K562 (cell line): ENCODE measurements around the gene GPR107. TPM values are rescaled to one million over a fixed set of nuclear protein-coding genes. Genes with fewer than 3 reads are reported as not detected.
"Not testable (repeated sequence)": the region's sequence is repeated elsewhere in the genome, so short reads cannot be mapped to it uniquely, and the experiment has no call there.

Experiments
- ATAC-seq: fragments of 200-7000 bp; cut with Tn5 transposase; 3 replicates; pipeline ENCODE4 v1.9.1; 2020; ENCODE audit warnings: moderate library complexity
- BruUV-seq: library from RNA; stranded (reverse); fragments of 400-500 nt; replicated peaks from 2 replicates; lab custom pipeline; 2021; lab: Mats Ljungman, UMichigan
- CTCF ChIA-PET: fragments of 300-600 bp; formaldehyde crosslinking; extraction: SDS; loops from one replicate; lab custom pipeline; 2021; ENCODE audit warnings: low intra/inter-chr PET ratio; lab: Yijun Ruan, JAX
- POLR2A ChIA-PET: fragments of 300-600, 350-650 bp; sonication (Branson Sonifier 250); formaldehyde crosslinking; extraction: SDS; loops from one replicate; lab custom pipeline; 2021; ENCODE audit warnings: antibody characterized with exemption, inconsistent platforms; lab: Yijun Ruan, JAX
- DNase-seq, 4 experiments: peaks; one replicate each; pipeline versions ENCODE4 v3.0.0 to v3.0.0-alpha.2; 2011 to 2018; ENCODE audit warnings: low spot score in 3 of 4, mixed read lengths in 3 of 4; ENCODE audit errors: extremely low read depth in 1 of 4
- FAIRE-seq: peaks from 2 replicates; lab custom pipeline; 2011; peaks lifted over from hg19 to GRCh38; lab: Jason Lieb, UNC
- H2AFZ ChIP-seq: 2 replicates; pipeline ENCODE4 v1.6.0; 2011; ENCODE audit warnings: low read depth, low read length, control low read depth, inconsistent platforms
- H3K27ac ChIP-seq: fragments of 200-600 bp; 3 replicates; pipeline ENCODE4 v1.8.0; 2011; ENCODE audit warnings: low read depth, mild to moderate bottlenecking, control low read depth, inconsistent platforms, low read length, moderate library complexity, mixed read lengths; ENCODE audit errors: extremely low read depth
- H3K27me3 ChIP-seq, 2 experiments: fragments of 300-600 bp in 1 of 2; 2 replicates in 1 of 2; 3 replicates in 1 of 2; pipeline versions ENCODE4 v1.6.0 to v1.8.0; 2011; ENCODE audit warnings: inconsistent platforms in 2 of 2, low read length in 2 of 2, mild to moderate bottlenecking in 1 of 2, mixed read lengths in 1 of 2, moderate library complexity in 1 of 2; ENCODE audit not compliant: control insufficient read depth in 2 of 2, insufficient read depth in 2 of 2
- H3K36me3 ChIP-seq: fragments of 300-600 bp; 3 replicates; pipeline ENCODE4 v1.8.0; 2011; ENCODE audit warnings: mild to moderate bottlenecking, low read length, inconsistent platforms; ENCODE audit not compliant: control insufficient read depth, insufficient read depth
- H3K4me1 ChIP-seq, 2 experiments: fragments of 200-600 bp in 1 of 2; replicated peaks in 1 of 2; 2 replicates in 1 of 2; 3 replicates in 1 of 2; pipeline versions ENCODE4 v1.5.1 to v1.8.0; 2011; ENCODE audit warnings: inconsistent platforms in 2 of 2, low read length in 2 of 2, mild to moderate bottlenecking in 1 of 2, mixed read lengths in 1 of 2, moderate library complexity in 1 of 2; ENCODE audit not compliant: control insufficient read depth in 2 of 2, insufficient read depth in 2 of 2
- H3K4me2 ChIP-seq: 2 replicates; pipeline ENCODE4 v1.6.1; 2011; ENCODE audit warnings: low read length, control low read depth, inconsistent platforms, mixed read lengths; ENCODE audit not compliant: insufficient read depth
- H3K4me3 ChIP-seq: fragments of 200-600 bp; sonication (generic), shearing (Covaris generic); 2 replicates; pipeline ENCODE4 v1.5.1; 2016; ENCODE audit warnings: control low read depth, inconsistent platforms
- H3K79me2 ChIP-seq: fragments of 200-600 bp; 3 replicates; pipeline ENCODE4 v1.8.0; 2011; ENCODE audit warnings: low read length, inconsistent platforms; ENCODE audit not compliant: control insufficient read depth, insufficient read depth
- H3K9ac ChIP-seq, 2 experiments: 2 replicates each; pipeline versions ENCODE4 v1.6.0 to v1.6.1; 2011; ENCODE audit warnings: low read depth in 2 of 2, low read length in 2 of 2, control low read depth in 1 of 2, inconsistent platforms in 1 of 2, mild to moderate bottlenecking in 1 of 2, mixed read lengths in 1 of 2; ENCODE audit not compliant: insufficient read depth in 1 of 2
- H3K9me1 ChIP-seq: one replicate; pipeline ENCODE4 v1.6.0; 2011; ENCODE audit warnings: inconsistent platforms, mild to moderate bottlenecking, low read length, moderate library complexity; ENCODE audit not compliant: control insufficient read depth, insufficient read depth
- H3K9me3 ChIP-seq: replicated peaks from 2 replicates; pipeline ENCODE4 v1.5.1; 2011; ENCODE audit warnings: low read depth, low read length, inconsistent platforms; ENCODE audit not compliant: control insufficient read depth, insufficient read depth
- H4K20me1 ChIP-seq: replicated peaks from 2 replicates; pipeline ENCODE4 v1.6.1; 2011; ENCODE audit warnings: low read length, inconsistent platforms, mixed read lengths; ENCODE audit not compliant: control insufficient read depth, insufficient read depth
- ETV6 ChIP-seq, 3 experiments: fragments of 150-350 bp in 1 of 3; sonication (generic) in 1 of 3; formaldehyde crosslinking in 1 of 3; IDR thresholded peaks; 2 replicates each; pipeline versions ENCODE4 v1.6.1 to v1.8.0; 2014 to 2022; ENCODE audit warnings: borderline replicate concordance in 2 of 3, low read depth in 2 of 3, antibody characterized with exemption in 1 of 3, low read length in 1 of 3, mild to moderate bottlenecking in 1 of 3, missing genetic modification reagents in 1 of 3
- LCOR ChIP-seq: sonication (generic); formaldehyde crosslinking; IDR thresholded peaks from 2 replicates; pipeline ENCODE4 v1.8.0; 2022; ENCODE audit warnings: mild to moderate bottlenecking, missing genetic modification reagents
- MAFF ChIP-seq: IDR thresholded peaks from 2 replicates; pipeline ENCODE4 v1.6.1; 2012; ENCODE audit warnings: low read length, improper control_type of control experiment
- NEUROD1 ChIP-seq: fragments of 150-350 bp; IDR thresholded peaks from 2 replicates; pipeline ENCODE4 v1.6.1; 2014; ENCODE audit warnings: borderline replicate concordance, low read length, low read depth; ENCODE audit not compliant: partially characterized antibody
- PHTF2 ChIP-seq: fragments of 250-450 bp; sonication (Bioruptor Pico); IDR thresholded peaks from 2 replicates; pipeline ENCODE4 v1.5.0; 2021; ENCODE audit warnings: mild to moderate bottlenecking
- SIX5 ChIP-seq, 2 experiments: IDR thresholded peaks; 2 replicates each; pipeline ENCODE4 v1.6.1; 2011; ENCODE audit warnings: low read length in 2 of 2, borderline replicate concordance in 1 of 2, low read depth in 1 of 2, mild to moderate bottlenecking in 1 of 2, moderate library complexity in 1 of 2; ENCODE audit not compliant: insufficient read depth in 1 of 2
- SLC30A9 ChIP-seq: fragments of 250-450 bp; sonication (Bioruptor Pico); IDR thresholded peaks from 2 replicates; pipeline ENCODE4 v1.8.0; 2022; ENCODE audit warnings: mild to moderate bottlenecking, moderate library complexity
- SREBF1 ChIP-seq: fragments of 150-350 bp; IDR thresholded peaks from 2 replicates; pipeline ENCODE4 v1.6.1; 2014; ENCODE audit warnings: antibody characterized with exemption, low read depth, low read length, borderline replicate concordance
- TCFL5 ChIP-seq: fragments of 250-450 bp; sonication (Bioruptor Pico); conservative IDR thresholded peaks from 2 replicates; pipeline ENCODE4 v1.6.1; 2021; ENCODE audit warnings: mild to moderate bottlenecking, moderate library complexity, matching md5 sums
- ZNF282 ChIP-seq: sonication (generic); formaldehyde crosslinking; IDR thresholded peaks from 2 replicates; pipeline ENCODE4 v1.8.1; 2023; ENCODE audit warnings: missing genetic modification reagents
- ZNF445 ChIP-seq: fragments of 250-450 bp; sonication (Bioruptor Pico); IDR thresholded peaks from 2 replicates; pipeline ENCODE4 v1.4.0; 2020; ENCODE audit warnings: low read depth, mild to moderate bottlenecking, moderate library complexity
- WGBS: fragments of 100-300 bp; shearing (Covaris generic); methylation state at CpG from one replicate; pipeline ENCODE4 v1.1.6; 2016; ENCODE audit warnings: low coverage, mixed read lengths; ENCODE audit not compliant: insufficient coverage; ENCODE audit errors: missing lambda C conversion rate; 5-methylcytosine and 5-hydroxymethylcytosine counted together
- in situ Hi-C: fragments of 300-500 bp; cut with MboI; formaldehyde crosslinking; loops from 4 replicates; pipeline ENCODE4 v1.15.0; 2018; ENCODE audit warnings: inconsistent platforms, mixed read lengths
- intact Hi-C: fragments of 100-400 bp; cut with micrococcal nuclease; formaldehyde crosslinking; loops from 2 replicates; pipeline ENCODE4 v1.14.2; 2022
- polyA plus RNA-seq, 8 experiments: library from polyadenylated mRNA; depleted of rRNA in 4 of 8; stranded (reverse) in 5 of 8; unstranded in 3 of 8; fragments of >200 nt; fragmentation: Nextera tagmentation in 2 of 8; fragmentation: Illumina TruSeq in 1 of 8; extraction: Ambion mirVana in 2 of 8; extraction: Trizol in 1 of 8; gene quantifications; 2 replicates each; pipeline versions ENCODE4 v1.2.1 to v1.2.3, GENCODE V29; 2011 to 2014; ENCODE audit warnings: inconsistent platforms in 1 of 8, missing spikeins in 1 of 8
- total RNA-seq, 7 experiments: library from RNA; depleted of rRNA in 6 of 7; stranded (reverse); fragments of >200 nt in 6 of 7; fragmentation: Illumina TruSeq in 2 of 7; extraction: Trizol in 2 of 7; gene quantifications; 2 replicates each; pipeline versions ENCODE4 v1.2.1 to v1.2.3, GENCODE V29; 2011 to 2021; ENCODE audit warnings: low replicate concordance in 1 of 7
- TF ChIP-seq, protein P1 (sequence below): IDR thresholded peaks from 2 replicates; pipeline ENCODE4 v1.6.1; 2012; ENCODE audit warnings: low read depth, low read length, improper control_type of control experiment, borderline replicate concordance

Gene GPR107
- total and polyA plus RNA-seq, 9 of the 15 experiments (the other 6 are each of a cell fraction or from before 2014, with no cell fraction given): 3.2 to 34.6 (median 14.4) TPM

- H3K4me3 ChIP-seq, H3K27ac ChIP-seq, H4K20me1 ChIP-seq, H3K9me1 ChIP-seq, DNase-seq, H2AFZ ChIP-seq, H3K36me3 ChIP-seq, FAIRE-seq, intact Hi-C loops, POLR2A ChIA-PET, H3K79me2 ChIP-seq, H3K9me3 ChIP-seq, H3K4me2 ChIP-seq, H3K4me1 ChIP-seq, ATAC-seq, H3K27me3 ChIP-seq, H3K9ac ChIP-seq, in situ Hi-C loops, BruUV-seq: not testable (repeated sequence)
- 73% methylated on average over 7 of the region's 8 CpGs for WGBS
- CTCF ChIA-PET: interaction anchor here (0.6 kb wide), 1 partner anchor 12 kb away, joined by 7 read pairs; no protein-coding TSS in a partner anchor
Measured at GRCh38 chr9:130017510-130017909, 36.2 kb upstream of the GPR107 start.

- no peaks in the 10 kb centered on the region for H3K36me3 ChIP-seq
- CTCF ChIA-PET: interaction anchor here (0.6 kb wide), 1 partner anchor 11 kb away, joined by 7 read pairs; no protein-coding TSS in a partner anchor
- H3K27me3 ChIP-seq: no peaks in the 10 kb centered on the region
- no peak overlapping the region for H3K27ac ChIP-seq
- FAIRE-seq: no peak
- no peak overlapping the region for H3K9ac ChIP-seq
- intact Hi-C loops: no loop called here
- 66% methylated on average over 4 of the region's 4 CpGs for WGBS
- no peaks in the 10 kb centered on the region for H3K4me1 ChIP-seq
- POLR2A ChIA-PET: no interaction called here
- H3K9me3 ChIP-seq: no peaks in the 10 kb centered on the region
- H3K4me2 ChIP-seq: no peak overlapping the region
- no peak for ATAC-seq
- H2AFZ ChIP-seq: no peak overlapping the region
- no TSS peak for BruUV-seq
- H3K9me1 ChIP-seq: no peaks in the 10 kb centered on the region
- in situ Hi-C loops: no loop called here
- TF ChIP-seq, protein P1, sequence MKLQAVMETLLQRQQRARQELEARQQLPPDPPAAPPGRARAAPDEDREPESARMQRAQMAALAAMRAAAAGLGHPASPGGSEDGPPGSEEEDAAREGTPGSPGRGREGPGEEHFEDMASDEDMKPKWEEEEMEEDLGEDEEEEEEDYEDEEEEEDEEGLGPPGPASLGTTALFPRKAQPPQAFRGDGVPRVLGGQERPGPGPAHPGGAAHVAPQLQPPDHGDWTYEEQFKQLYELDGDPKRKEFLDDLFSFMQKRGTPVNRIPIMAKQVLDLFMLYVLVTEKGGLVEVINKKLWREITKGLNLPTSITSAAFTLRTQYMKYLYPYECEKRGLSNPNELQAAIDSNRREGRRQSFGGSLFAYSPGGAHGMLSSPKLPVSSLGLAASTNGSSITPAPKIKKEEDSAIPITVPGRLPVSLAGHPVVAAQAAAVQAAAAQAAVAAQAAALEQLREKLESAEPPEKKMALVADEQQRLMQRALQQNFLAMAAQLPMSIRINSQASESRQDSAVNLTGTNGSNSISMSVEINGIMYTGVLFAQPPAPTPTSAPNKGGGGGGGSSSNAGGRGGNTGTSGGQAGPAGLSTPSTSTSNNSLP: no peak
- TF ChIP-seq SLC30A9 (CRISPR knock-in tag) (no peak), TCFL5 (no peak), LCOR (CRISPR knock-in tag) (no peak), PHTF2 (CRISPR knock-in tag) (no peak), SREBF1 (no peak), NEUROD1 (no peak), ZNF445 (CRISPR knock-in tag) (no peak), SIX5 (IDR thresholded peaks at IDR 0.05; ENCODE audit: borderline replicate concordance in 1 of 2, insufficient read depth in 1 of 2, low read depth in 1 of 2, low read length in 2 of 2) (no peak), ZNF282 (CRISPR knock-in tag) (no peak), ETV6 (IDR thresholded peaks at IDR 0.05; ENCODE audit: borderline replicate concordance in 1 of 2, low read depth in 2 of 2, low read length in 1 of 2) (no peak), ETV6 (CRISPR knock-in tag; IDR thresholded peaks at IDR 0.05; ENCODE audit: borderline replicate concordance) (no peak), MAFF (no peak)
- no peak overlapping the region for H3K4me3 ChIP-seq
- H4K20me1 ChIP-seq: no peaks in the 10 kb centered on the region
- H3K79me2 ChIP-seq: no peaks in the 10 kb centered on the region
- DNase-seq: no peak
Measured at GRCh38 chr9:130018265-130018664, 35.4 kb upstream of the GPR107 start.
